ENCODE results near the gene RHBDL3.
A peak's percentile ranks its signal among the peaks of the same experiment; 100 is the strongest.
"Not testable (repeated sequence)": the region's sequence is repeated elsewhere in the genome, so short reads cannot be mapped to it uniquely, and the experiment has no call there.

RHBDL3 gene

GRCh38 chr17:32331243-32332040 is 65.8 kb downstream of the RHBDL3 start:
- no peak for DNase-seq

GRCh38 chr17:32333187-32333586 is 67.6 kb downstream of the RHBDL3 start:
- no peak for DNase-seq

GRCh38 chr17:32335046-32335445 is 69.4 kb downstream of the RHBDL3 start:
- DNase-seq, result no peak

- DNase-seq, result no peak
Measured at GRCh38 chr17:32335687-32336086, 70.1 kb downstream of the RHBDL3 start.

GRCh38 chr17:32341141-32341856 is 75.7 kb downstream of the RHBDL3 start:
- DNase-seq, result peak; percentile 59

GRCh38 chr17:32341857-32342602 is 76.4 kb downstream of the RHBDL3 start, which contains the start of gene C17orf75:
C17orf75 (minus strand) TSS chr17:32342173; CDS start chr17:32342139, 34 bp downstream.
- peak; percentile 91 for DNase-seq

GRCh38 chr17:32342603-32343325 is 77.1 kb downstream of the RHBDL3 start:
- DNase-seq, result peak; percentile 54

GRCh38 chr17:32345951-32346600 is 80.4 kb downstream of the RHBDL3 start:
- DNase-seq, result no peak

GRCh38 chr17:32348483-32348800 is 82.8 kb downstream of the RHBDL3 start:
- no peak for DNase-seq

- DNase-seq, result peak; percentile 53
Measured at GRCh38 chr17:32349503-32349853, 83.8 kb downstream of the RHBDL3 start.

GRCh38 chr17:32349854-32350665 is 84.4 kb downstream of the RHBDL3 start, which contains the start of gene ZNF207:
ZNF207 (plus strand) TSS chr17:32350157; CDS start chr17:32350286, 129 bp downstream.
- DNase-seq, result peak; percentile 99

GRCh38 chr17:32350666-32351418 is 85.2 kb downstream of the RHBDL3 start:
- peak; percentile 76 for DNase-seq

- not testable (repeated sequence) for DNase-seq
Measured at GRCh38 chr17:32352734-32353133, 87.1 kb downstream of the RHBDL3 start.

- no peak for DNase-seq
Measured at GRCh38 chr17:32355649-32356377, 90.2 kb downstream of the RHBDL3 start.

- DNase-seq, result no peak
Measured at GRCh38 chr17:32356378-32356743, 90.7 kb downstream of the RHBDL3 start.

GRCh38 chr17:32356750-32357149 is 91.1 kb downstream of the RHBDL3 start:
- no peak for DNase-seq

GRCh38 chr17:32357615-32358014 is 92.0 kb downstream of the RHBDL3 start:
- no peak for DNase-seq

GRCh38 chr17:32361270-32361669 is 95.6 kb downstream of the RHBDL3 start:
- DNase-seq, result no peak

GRCh38 chr17:32370426-32370825 is 104.8 kb downstream of the RHBDL3 start:
- DNase-seq, result no peak

Data from NCI-H69 (cell line).